Temporal lobe (tissue), 2 donors: ENCODE results near the gene NBEA. TPM values are rescaled to one million over a fixed set of nuclear protein-coding genes. Genes with fewer than 3 reads are reported as not detected.

ENCODE experiments used
- small RNA-seq: library from RNA; depleted of rRNA; stranded (forward); fragments of <200 nt; gene quantifications from one replicate; pipeline ENCODE3, GENCODE V24; 2014; ENCODE audit warnings: low replicate concordance
- total RNA-seq: library from RNA; depleted of rRNA; stranded (reverse); fragments of >200 nt; gene quantifications from one replicate; pipeline ENCODE4 v1.2.3, GENCODE V29; 2014

Gene NBEA
- total RNA-seq, 1 donor from 2014 or later, result 231 TPM

Small RNAs within 50 kb of the gene (small RNA-seq; reads per million reads assigned to genes)
- not detected for gene RF00017
